ENCODE data around the gene OSBP2. TPM values are rescaled to one million over a fixed set of nuclear protein-coding genes. Genes with fewer than 3 reads are reported as not detected.

OSBP2 gene
- total RNA-seq, 4 donors from 2014 or later: 3.7 to 8.7 (median 4.7) TPM

- Histone ChIP-seq H3K9me3 (no peaks in the 10 kb centered on the region), H3K4me3 (no peak overlapping the region), H3K4me1 (peaks cover 0 to 16% (median 2%) of the 10 kb centered on the region in 4 donors), H3K27ac (no peak overlapping the region), H3K27me3 (no peaks in the 10 kb centered on the region), H3K36me3 (no peaks in the 10 kb centered on the region)
- no peak for DNase-seq
- TF ChIP-seq CTCF (IDR thresholded peaks at IDR 0.05) (no peak), POLR2A (IDR thresholded peaks at IDR 0.05) (no peak)
These were observed 3.5 kb upstream of the OSBP2 start for GRCh38 chr22:30691204-30691603.

- Histone ChIP-seq H3K9me3 (no peaks in the 10 kb centered on the region), H3K4me1 (peaks cover 0 to 16% (median 2%) of the 10 kb centered on the region in 4 donors), H3K27ac (peak overlapping the region; percentile 44 to 74 (median 54)), H3K4me3 (peak overlapping the region; percentile 46 to 82 (median 70)), H3K27me3 (no peaks in the 10 kb centered on the region), H3K36me3 (no peaks in the 10 kb centered on the region)
- peak; percentile 64 to 80 (median 66) for DNase-seq
- TF ChIP-seq CTCF (IDR thresholded peaks at IDR 0.05) (peak in 2 of 6 experiments; percentile 9 to 21), POLR2A (IDR thresholded peaks at IDR 0.05) (no peak)
These were observed 469 bp upstream of the OSBP2 start for GRCh38 chr22:30694171-30694639.

GRCh38 chr22:30695351-30695851, 727 bp downstream of the OSBP2 start:
- Histone ChIP-seq H3K27ac (no peak overlapping the region), H3K9me3 (no peaks in the 10 kb centered on the region), H3K4me1 (peaks cover 0 to 16% (median 2%) of the 10 kb centered on the region in 4 donors), H3K27me3 (no peaks in the 10 kb centered on the region), H3K4me3 (peak overlapping the region; percentile 47 to 71 (median 59)), H3K36me3 (no peaks in the 10 kb centered on the region)
- no peak for DNase-seq
- TF ChIP-seq CTCF (IDR thresholded peaks at IDR 0.05) (no peak), POLR2A (IDR thresholded peaks at IDR 0.05) (no peak)

- Histone ChIP-seq H3K4me1 (peaks cover 0 to 16% (median 2%) of the 10 kb centered on the region in 4 donors), H3K27ac (no peak overlapping the region), H3K9me3 (no peaks in the 10 kb centered on the region), H3K36me3 (no peaks in the 10 kb centered on the region), H3K4me3 (no peak overlapping the region), H3K27me3 (no peaks in the 10 kb centered on the region)
- DNase-seq: no peak
- TF ChIP-seq CTCF (IDR thresholded peaks at IDR 0.05) (no peak), POLR2A (IDR thresholded peaks at IDR 0.05) (no peak)
These were observed 1.4 kb downstream of the OSBP2 start for GRCh38 chr22:30695871-30696655.

GRCh38 chr22:30697975-30698374, 3.3 kb downstream of the OSBP2 start:
- Histone ChIP-seq H3K4me3 (no peak overlapping the region), H3K4me1 (peaks cover 0 to 16% (median 2%) of the 10 kb centered on the region in 4 donors), H3K9me3 (no peaks in the 10 kb centered on the region), H3K27me3 (no peaks in the 10 kb centered on the region), H3K27ac (no peak overlapping the region), H3K36me3 (no peaks in the 10 kb centered on the region)
- no peak for TF ChIP-seq CTCF (IDR thresholded peaks at IDR 0.05)
- TF ChIP-seq POLR2A (IDR thresholded peaks at IDR 0.05): no peak
- DNase-seq: no peak
